ENCODE results near the gene GART.
A peak's percentile ranks its signal among the peaks of the same experiment; 100 is the strongest.
"Not testable (repeated sequence)": the region's sequence is repeated elsewhere in the genome, so short reads cannot be mapped to it uniquely, and the experiment has no call there.

Gene GART

GRCh38 chr21:33512481-33512880, 29.4 kb downstream of the GART start:
- no peak for DNase-seq (ENCODE audit: low read depth)

GRCh38 chr21:33511639-33512038, 30.3 kb downstream of the GART start:
- DNase-seq (ENCODE audit: low read depth): no peak

- no peak for DNase-seq (ENCODE audit: low read depth)
Measured at GRCh38 chr21:33510826-33511225, 31.1 kb downstream of the GART start.

DNA sequence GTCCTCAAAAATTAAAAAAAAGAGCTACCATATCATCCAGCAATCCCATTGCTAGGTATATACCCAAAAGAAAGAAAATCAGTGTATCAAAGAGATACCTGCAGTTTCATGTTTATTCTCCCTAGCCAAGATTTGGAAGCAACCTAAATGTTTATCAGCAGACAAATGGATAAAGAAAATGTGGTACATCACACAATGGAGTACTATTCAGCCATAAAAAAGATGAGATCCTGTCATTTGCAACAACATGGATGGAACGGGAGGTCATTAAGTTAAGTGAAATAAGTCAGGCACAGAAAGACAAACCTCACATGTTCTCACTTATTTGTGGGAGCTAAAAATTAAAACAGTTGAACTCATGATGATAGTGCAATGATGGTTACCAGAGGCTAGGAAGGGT, 34.9 kb downstream of the GART start:
- not testable (repeated sequence) for DNase-seq (ENCODE audit: low read depth)

DNA sequence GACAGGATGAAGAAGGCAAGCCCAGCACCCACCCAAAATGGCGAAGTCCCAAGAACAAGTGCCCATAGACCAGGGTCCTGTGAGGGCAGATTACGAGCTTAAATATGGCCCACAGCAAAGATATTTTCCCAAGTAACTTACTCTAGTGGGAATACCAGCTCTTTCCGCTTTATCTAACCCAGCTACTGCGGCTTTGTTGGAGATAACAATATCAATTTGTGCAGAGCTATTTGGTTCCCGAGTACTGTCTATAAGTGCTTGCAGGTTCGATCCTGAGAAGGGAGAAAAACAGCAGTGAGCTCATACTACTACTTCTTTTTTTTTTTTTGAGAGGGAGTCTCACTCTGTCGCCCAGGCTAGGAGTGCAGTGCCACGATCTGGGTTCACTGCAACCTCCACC, 36.1 kb downstream of the GART start:
- no peak for DNase-seq (ENCODE audit: low read depth)

DNA sequence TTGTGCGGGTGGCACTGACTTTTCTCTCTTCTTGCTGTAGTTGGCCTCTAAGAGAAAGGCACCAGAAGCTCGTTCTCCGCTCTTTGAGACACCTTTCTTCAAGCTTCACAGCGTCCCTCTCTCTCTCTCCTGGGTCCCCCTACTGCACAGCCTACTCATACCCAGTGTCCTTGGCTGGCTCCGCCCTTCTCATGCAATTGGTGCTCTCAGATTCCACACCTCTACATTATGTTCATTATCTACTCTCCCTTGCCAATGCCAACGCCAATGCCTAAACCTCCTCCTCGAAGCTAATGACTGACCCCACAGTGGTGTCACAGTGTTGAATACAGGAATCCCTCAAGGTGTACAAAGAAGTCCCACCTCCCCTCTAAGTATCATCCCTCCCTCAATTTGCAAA, 45.6 kb downstream of the GART start:
- DNase-seq (ENCODE audit: low read depth): no peak

DNA sequence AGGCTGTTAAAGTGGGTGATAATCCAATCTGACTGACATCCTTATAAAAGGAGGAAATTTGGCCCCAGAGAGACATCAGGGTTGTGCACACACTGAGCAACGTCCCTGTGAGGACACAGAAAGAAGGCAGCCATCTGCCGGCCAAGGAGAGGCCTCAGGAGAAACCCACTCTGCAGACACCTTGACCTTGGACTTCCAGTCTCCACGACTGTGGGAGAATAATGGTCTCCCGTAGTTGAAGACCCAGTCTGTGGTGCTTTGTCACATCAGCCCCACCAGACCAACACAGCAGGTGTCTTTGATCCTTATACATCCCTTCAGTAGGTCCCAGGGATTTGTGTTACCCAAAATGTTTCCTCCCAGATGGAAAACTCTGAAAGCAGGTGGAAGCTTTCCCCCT, 46.2 kb downstream of the GART start:
- DNase-seq (ENCODE audit: low read depth): no peak

DNA sequence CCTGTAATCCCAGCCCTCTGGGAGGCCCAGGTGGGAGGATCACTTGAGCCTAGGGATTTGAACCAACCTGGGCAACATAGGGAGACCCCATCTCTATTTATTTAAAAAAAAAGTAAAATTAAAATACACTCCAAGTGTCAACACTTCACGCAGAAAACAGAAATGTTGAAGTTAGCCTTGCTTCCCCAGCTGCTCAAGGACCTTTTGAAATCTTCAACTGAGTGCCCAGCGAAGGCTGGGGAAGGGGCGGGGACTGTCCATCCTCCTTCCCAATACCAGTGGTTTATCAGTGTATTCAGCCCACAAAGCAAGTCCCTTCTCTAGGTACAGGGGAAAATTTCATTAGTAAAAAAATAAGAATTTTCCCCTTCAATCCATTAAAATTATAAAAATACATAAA, 48.2 kb downstream of the GART start:
- DNase-seq (ENCODE audit: low read depth): no peak

- DNase-seq (ENCODE audit: low read depth): no peak
Measured at GRCh38 chr21:33492571-33492970, 49.3 kb downstream of the GART start.

GRCh38 chr21:33491373-33492102, 50.4 kb downstream of the GART start, which contains the start of gene DNAJC28:
Gene DNAJC28, minus strand, starts transcription at chr21:33491716. Its CDS starts 2,323 bp downstream, at chr21:33489393.
- peak; percentile 90 for DNase-seq (ENCODE audit: low read depth)

DNA sequence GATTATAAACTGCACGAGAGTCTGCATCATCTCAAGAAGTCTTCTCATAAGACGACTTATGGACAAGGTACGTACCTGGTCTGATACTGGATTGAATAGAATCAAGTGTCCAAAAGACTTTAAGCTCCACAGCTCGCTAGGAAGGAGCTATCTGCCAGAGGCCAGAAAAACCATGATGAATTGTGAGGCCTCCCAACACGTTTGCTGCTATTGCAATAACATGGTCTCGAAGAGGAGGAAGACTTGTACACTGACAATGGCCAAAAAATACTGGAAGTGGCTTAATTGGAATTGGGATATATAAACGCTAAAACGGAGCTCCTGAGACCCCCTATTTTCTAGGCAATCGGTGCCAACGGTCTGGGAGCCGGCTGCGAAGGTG, 50.9 kb downstream of the GART start:
- DNase-seq (ENCODE audit: low read depth): no peak

- no peak for DNase-seq (ENCODE audit: low read depth)
Measured at GRCh38 chr21:33488936-33489335, 53.0 kb downstream of the GART start.

DNA sequence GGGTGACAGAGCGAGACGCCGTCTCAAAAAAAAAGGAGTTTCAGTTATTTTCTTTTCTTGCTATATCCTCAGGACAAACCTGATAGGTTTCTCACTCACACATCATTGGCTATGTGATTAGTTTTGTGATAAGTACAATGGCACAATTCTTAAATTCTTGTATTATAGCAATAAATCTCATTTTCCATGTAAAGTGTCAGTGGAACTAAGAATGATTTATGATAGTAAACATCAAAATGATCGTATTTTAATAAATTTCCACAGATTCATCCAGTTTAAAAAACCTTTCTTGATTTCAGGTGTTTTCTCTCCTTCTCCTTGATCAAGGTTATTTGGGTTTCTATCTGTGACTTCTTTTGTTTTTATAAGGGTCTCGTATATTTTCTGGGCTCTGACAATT, 53.9 kb downstream of the GART start:
- DNase-seq (ENCODE audit: low read depth): no peak

GRCh38 chr21:33481314-33481943, 60.5 kb downstream of the GART start:
- DNase-seq (ENCODE audit: low read depth): no peak

DNA sequence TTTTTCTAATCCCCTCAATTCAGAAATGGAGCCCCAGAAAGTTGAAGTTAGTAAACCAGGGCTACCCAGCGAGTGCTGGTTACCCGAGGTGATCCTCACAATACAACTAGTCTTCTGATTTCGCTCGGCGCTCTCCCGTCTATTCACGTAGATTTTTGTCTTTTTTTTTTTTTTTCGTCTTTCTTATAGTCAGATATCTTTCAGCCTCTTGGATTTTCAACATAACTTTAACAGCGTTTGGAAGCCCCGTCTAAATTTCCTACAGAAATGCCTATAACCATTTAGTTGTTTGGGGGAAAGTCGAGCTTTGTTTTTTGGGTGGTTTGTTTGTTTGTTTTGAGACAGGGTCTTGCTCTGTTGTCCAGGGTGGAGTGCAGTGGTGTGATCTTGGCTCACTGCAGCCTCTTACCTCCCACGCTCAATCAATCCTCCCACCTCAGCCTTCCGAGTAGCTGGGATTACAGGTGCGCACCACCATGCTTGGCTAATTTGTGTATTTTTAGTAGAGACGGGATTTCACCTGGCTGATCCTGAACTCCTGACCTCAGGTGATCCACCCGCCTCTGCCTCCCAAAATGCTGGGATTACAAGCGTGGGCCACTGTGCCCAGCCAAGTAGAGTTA, 61.3 kb downstream of the GART start:
- no peak for DNase-seq (ENCODE audit: low read depth)

DNA sequence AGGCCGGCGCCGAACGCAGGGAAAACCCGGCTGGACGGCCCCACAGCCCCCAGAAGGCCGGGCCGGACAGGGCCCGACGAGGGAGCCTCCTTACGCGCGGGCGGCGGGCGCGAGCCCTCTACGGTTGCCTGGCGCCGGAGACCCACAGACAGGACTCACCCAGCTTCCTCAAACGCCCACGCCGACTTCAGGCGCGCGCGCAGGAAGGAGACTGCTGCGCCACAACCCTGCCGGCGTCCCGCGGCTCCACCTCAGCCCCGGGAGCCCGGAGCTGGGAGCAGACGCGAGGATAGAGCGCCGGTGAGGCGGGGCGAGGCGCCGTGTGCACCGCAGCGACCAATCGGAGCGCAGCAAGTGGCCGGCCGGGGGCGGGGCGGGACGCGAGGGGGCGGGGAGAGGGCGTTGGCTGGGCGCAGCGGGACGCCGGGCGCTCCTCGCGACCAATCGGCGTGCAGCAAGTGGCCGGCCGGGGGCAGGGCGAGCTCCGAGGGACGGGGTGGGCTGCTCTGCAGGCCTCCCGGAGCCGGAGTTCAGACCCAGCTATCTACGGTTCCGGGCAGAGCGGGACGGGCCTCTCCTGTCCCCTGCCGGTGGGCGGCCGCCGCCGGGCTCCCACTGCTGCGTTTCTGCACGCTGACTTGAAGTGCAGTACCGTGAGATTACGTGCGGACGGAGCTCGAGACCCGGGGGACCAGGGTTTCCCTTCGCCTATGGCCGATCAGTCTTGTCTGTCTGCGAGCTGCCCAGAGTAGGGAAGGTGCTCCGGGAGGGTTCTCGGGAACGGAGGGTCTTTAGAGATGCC, 62.0 kb downstream of the GART start, which contains the start of gene TMEM50B:
TMEM50B (minus strand) TSS at position 296 of the 802 bp plus-strand sequence. CDS start 11,089 bp downstream, outside the sequence.
- peak; percentile 97 for DNase-seq (ENCODE audit: low read depth)

- DNase-seq (ENCODE audit: low read depth): peak; percentile 32
Measured at GRCh38 chr21:33478935-33479678, 62.8 kb downstream of the GART start.

DNA sequence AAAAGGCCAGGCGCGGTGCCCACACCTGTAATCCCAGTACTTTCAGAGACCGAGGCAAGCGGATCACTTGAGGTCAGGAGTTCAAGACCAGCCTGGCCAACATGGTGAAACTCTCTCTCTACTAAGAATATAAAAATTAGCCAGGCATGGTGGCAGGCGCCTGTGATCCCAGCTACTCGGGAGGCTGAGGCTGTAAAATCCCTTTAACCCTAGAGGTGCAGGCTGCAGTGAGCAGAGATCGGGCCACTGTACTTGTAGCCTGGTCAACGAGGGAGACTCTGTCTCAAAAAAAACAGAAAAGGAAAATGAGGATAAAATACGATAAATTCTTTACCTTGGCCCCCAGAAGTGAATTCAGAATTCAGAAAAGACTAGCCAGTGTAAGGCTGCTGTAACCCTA, 63.7 kb downstream of the GART start:
- no peak for DNase-seq (ENCODE audit: low read depth)

DNA sequence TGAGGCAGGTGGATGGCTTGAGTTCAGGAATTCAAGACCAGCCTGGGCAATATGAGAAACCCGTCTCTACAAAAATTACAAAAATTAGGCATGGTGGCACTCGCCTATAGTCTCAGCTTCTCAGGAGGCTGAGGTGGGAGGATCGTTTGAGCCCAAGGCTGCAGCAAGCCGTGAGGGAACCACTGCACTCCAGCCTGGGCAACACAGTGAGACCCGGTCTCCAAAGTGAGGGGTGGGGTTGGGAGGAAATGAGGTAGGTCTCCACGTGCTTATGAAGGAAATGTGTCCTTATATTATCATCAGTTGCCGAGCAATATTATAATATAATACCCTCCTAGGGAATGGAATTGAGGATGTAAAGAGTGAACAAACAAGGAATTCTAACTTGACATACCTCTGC, 64.9 kb downstream of the GART start:
- no peak for DNase-seq (ENCODE audit: low read depth)

GRCh38 chr21:33473344-33473743, 68.6 kb downstream of the GART start:
- no peak for DNase-seq (ENCODE audit: low read depth)

DNA sequence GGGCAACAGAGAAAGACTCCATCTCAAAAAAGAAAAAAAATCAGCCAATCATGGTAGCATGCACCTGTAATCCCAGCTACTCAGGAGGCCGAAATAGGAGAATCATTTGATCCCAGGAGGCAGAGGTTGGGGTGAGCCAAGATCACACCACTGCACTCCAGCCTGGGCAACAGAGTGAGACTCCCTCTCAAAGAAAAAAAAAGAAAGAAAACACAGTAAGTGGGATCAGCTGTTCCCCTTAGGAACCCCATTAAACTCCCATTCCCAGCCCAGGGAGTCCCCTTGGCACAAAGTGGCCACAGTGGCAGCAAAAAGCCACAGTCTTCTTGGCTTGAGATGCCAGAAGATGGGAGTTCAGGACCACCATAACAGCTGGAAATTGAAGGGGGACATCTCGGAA, 71.2 kb downstream of the GART start:
- no peak for DNase-seq (ENCODE audit: low read depth)

DNA sequence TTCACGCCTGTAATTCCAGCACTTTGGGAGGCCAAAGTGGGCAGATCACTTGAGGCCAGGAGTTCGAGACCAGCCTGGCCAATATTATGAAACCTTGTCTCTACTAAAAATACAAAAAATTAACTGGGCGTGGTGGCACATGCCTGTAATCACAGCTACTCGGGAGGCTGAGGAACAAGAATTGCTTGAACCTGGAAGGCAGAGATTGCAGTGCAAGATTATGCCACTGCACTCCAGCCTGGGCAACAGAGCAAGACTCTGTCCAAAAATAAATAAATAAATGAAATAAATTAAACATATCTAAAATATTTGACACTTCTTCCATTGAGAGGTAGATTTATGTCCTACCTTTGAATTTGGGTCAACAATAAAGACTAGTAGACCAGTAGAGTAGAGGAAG, 72.7 kb downstream of the GART start:
- DNase-seq (ENCODE audit: low read depth): not testable (repeated sequence)

All from stimulated activated CD8-positive, alpha-beta memory T cell treated with anti-CD3 and anti-CD28 coated beads, Interleukin-4, amount 100 ng/mL, for 24 hours (primary cell).